Erythroblast (primary cell): ENCODE measurements around the gene ANKIB1.

Source experiments
- GATA1 ChIP-seq: IDR thresholded peaks from 2 replicates; pipeline ENCODE4 v1.6.1; 2011; ENCODE audit warnings: low read depth, mild to moderate bottlenecking, control low read depth, low read length, moderate library complexity
- POLR2A ChIP-seq: IDR thresholded peaks from 2 replicates; pipeline ENCODE4 v1.6.1; 2011; ENCODE audit warnings: mild to moderate bottlenecking, low read length

GRCh38 chr7:92435542-92435941, 189.8 kb downstream of the ANKIB1 start:
- TF ChIP-seq POLR2A (no peak), GATA1 (no peak)
